RWPE1 (cell line): ENCODE measurements around the gene MYL12A.
"Not testable (repeated sequence)": the region's sequence is repeated elsewhere in the genome, so short reads cannot be mapped to it uniquely, and the experiment has no call there.

ENCODE experiments used
- CTCF ChIA-PET: fragments of 350-600 bp; sonication (Branson Sonifier 250); formaldehyde crosslinking; extraction: SDS; loops from one replicate; lab custom pipeline; 2021; lab: Yijun Ruan, JAX
- POLR2A ChIA-PET: fragments of 400-600 bp; formaldehyde crosslinking; extraction: SDS; loops from one replicate; lab custom pipeline; 2020; ENCODE audit warnings: antibody characterized with exemption; ENCODE audit not compliant: low non-redundant PET; lab: Yijun Ruan, JAX
- DNase-seq: peaks from one replicate; pipeline ENCODE4 v3.0.0; 2012; ENCODE audit warnings: low spot score
- H3K27ac ChIP-seq: fragments of 450-650 bp; 2 replicates; pipeline ENCODE4 v1.5.1; 2017
- TF ChIP-seq, protein P1 (sequence below): fragments of 450-650 bp; conservative IDR thresholded peaks from 2 replicates; pipeline ENCODE4 v1.5.1; 2017; ENCODE audit warnings: low read depth, mild to moderate bottlenecking

The MYL12A gene

DNA sequence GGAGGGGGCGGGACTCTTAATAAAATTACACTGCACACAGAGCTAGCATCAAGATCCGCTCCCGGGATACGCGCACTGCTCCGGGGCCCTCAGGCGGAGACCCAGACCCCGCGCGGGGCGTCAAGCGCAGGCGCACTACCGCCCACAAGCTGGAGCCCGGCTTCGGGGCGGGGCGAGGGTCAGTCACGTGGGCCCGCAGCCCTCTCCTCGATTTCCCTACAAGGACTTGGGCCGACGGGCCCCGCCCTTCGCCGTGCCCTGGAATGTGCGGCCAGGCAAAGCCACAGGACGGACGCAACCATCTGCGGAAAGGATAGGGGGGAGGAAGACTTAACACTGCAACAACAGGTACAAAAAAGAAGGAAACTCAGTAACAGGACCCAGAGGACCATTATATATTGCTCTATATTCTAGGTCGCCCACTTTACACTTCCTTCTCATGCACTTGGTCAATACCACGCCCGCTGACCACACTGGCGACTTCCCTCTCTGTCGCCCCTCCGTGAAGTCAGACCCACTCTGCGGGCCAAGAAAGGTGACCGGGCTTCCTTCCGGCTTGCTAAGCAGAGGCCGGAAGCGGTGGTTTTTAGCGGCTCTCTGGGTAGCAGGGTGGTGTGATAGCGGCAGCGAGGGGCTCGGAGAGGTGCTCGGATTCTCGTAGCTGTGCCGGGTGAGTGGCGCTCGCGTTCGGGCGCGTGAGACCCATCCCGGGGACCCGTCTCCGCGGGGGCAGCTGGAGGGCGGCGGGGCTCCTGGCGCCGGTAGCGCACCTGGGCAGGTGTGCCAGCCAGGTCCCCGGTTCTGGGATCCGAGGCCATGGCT is at the start of gene MYL12A:
TSS of gene MYL12A (plus strand) at position 562 of the 822 bp plus-strand sequence. CDS start 5,447 bp downstream, outside the sequence.
- POLR2A ChIA-PET, result interaction anchor here (0.6 to 1.0 kb wide), 3 partner anchors 9 to 1443 kb away, joined by 3 read pairs; no protein-coding TSS in a partner anchor
- DNase-seq, result peak; percentile 97
- CTCF ChIA-PET, result interaction anchor here (0.6 to 1.3 kb wide), 3 partner anchors 118 to 338 kb away, joined by 3 read pairs; no protein-coding TSS in a partner anchor
- H3K27ac ChIP-seq, result peak within 1 kb of the TSS; percentile 94
- TF ChIP-seq, protein P1, sequence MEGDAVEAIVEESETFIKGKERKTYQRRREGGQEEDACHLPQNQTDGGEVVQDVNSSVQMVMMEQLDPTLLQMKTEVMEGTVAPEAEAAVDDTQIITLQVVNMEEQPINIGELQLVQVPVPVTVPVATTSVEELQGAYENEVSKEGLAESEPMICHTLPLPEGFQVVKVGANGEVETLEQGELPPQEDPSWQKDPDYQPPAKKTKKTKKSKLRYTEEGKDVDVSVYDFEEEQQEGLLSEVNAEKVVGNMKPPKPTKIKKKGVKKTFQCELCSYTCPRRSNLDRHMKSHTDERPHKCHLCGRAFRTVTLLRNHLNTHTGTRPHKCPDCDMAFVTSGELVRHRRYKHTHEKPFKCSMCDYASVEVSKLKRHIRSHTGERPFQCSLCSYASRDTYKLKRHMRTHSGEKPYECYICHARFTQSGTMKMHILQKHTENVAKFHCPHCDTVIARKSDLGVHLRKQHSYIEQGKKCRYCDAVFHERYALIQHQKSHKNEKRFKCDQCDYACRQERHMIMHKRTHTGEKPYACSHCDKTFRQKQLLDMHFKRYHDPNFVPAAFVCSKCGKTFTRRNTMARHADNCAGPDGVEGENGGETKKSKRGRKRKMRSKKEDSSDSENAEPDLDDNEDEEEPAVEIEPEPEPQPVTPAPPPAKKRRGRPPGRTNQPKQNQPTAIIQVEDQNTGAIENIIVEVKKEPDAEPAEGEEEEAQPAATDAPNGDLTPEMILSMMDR, result no peak

DNA sequence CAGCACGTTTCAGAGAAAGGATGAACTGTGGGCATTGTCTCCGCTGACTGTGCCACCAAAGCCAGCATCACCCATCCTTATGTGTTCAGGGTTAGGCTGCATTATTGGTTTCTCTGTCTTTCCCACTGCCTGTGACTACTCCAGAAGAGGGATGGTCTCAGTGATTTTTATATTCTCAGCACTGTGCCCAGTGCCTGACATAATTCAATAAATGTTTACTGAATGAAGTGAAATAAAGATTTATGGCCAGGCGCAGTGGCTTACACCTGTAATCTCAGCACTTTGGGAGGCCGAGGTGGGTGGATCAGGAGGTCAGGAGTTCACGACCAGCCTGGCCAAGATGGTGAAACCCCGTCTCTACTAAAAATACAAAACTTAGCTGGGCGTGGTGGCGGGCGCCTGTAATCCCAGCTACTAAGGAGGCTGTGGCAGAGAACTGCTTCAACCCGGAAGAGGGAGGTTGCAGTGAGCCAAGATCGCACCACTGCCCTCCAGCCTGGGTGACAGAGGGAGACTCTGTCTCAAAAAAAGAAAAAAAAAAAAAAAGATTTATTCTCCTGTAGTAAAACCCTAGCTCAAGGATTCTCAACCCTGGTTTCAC is 49.2 kb upstream of the MYL12A start:
- DNase-seq, POLR2A ChIA-PET, H3K27ac ChIP-seq: not testable (repeated sequence)
- CTCF ChIA-PET, result interaction anchor here (0.6 kb wide), 1 partner anchor 249 kb away, joined by 4 read pairs; no protein-coding TSS in a partner anchor

DNA sequence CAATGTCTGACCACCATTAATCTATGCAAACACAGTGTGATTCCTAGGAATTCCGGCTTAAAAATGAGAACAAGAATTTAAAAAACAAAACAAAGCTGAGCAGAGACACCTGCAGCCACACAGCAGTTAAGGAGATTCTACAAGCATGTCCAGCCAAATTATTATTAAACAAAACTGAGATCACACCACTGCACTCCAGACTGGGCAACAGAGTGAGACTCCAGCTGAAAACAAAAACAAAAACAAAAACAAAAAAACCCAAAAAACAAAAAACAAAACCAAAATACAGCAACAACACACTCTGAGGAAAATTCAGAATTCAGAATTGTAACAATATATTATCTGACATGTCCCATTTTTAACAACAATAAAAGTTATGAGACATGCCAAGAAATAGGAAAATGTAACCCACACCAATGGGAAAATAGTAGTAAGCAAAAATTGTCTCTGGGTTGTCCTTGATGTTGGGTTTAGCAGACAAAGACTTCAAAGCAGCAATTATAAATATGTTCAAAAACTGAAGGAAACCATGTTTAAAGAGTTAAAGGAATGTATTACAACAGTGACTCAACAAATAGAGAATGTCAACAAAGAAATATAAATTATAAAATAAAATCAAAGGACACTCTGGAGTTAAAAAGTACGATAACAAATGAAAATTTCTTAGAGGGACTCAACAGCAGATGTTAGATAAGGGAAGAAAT is 47.5 kb upstream of the MYL12A start:
- ChIA-PET CTCF (interaction anchor here (1.6 kb wide), 1 partner anchor 49 kb away, joined by 9 read pairs; no protein-coding TSS in a partner anchor), POLR2A (no interaction called here)

DNA sequence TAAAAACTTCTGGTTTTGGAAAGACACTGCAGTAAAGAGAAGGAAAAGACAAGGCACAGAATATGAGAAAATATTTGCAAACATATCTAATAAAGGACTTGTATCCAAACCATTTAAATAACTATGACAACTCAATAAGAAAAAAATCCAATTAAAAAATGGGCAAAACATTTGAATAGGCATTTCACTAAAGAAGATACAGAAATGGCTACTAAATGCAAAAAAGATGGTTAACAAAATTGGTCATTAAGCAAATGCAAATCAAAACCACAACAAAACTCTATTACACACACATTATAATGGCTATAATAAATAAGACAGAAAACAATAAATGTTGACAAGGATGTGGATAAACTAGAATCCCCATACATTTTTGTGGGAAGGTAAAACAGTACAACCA is 42.4 kb upstream of the MYL12A start:
- TF ChIP-seq, protein P1, result no peak
- CTCF ChIA-PET, result no interaction called here
- POLR2A ChIA-PET, result no interaction called here
- H3K27ac ChIP-seq, result no peak overlapping the region
- no peak for DNase-seq

More for the DNA sequence above, 47.5 kb upstream of the MYL12A start:
- no peak for DNase-seq
- H3K27ac ChIP-seq, result no peak overlapping the region
- TF ChIP-seq, protein P1, result no peak

DNA sequence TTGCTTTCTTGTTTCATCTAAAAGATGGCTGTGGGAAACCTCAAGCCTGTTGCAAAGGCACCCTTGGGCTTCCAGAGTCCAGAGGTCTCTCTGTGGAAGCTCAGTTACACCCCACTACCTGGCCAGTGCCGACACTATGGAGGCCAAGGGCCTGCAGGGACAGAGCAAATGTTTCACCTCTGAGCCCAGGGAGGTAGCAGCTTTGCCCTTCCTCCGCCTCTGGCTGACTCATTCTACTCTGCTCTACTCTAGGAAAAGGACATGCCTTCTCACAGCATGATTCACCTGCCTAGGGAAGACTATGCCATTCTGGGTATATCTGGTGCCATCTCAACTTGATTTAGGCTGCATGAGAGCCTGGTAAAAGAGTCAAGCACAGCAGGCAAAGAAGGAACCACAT is 40.0 kb upstream of the MYL12A start:
- ChIA-PET CTCF (no interaction called here), POLR2A (no interaction called here)
- no peak overlapping the region for H3K27ac ChIP-seq
- peak; percentile 71 for DNase-seq
- TF ChIP-seq, protein P1, result no peak

DNA sequence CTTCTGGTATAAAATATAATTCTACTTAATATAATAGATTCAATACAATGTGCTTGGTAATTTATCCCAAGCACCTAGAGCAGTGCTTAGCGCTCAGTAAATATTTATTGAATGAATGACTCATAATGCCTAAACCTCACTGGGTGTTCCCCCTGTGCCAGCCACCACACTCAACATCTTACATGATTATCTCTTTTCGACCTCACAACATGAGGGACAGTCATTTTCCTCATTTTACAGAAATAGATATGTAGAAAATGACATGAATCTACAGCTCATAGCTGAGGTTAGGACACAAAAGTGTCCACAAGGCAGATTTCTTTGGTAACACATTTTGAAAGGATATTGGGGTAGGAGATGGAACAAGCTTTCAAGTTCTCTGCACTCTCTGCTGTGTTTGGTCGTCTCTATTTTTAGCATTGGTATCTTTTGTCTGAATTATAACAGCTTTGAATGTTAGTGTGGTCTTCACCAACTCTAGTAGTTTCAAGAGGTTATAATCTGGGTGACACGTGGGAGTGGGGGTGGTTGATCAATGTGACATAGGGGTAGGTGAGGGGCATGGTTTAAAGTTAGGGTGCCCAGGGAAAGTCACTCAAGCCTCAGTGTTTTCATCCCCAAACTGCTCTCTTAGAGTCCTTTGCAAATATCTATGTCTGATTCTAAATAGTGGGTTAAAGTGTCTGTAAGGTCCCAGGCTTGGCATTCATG is 37.6 kb upstream of the MYL12A start:
- ChIA-PET POLR2A (no interaction called here), CTCF (interaction anchor here (0.5 kb wide), 2 partner anchors 70 to 771 kb away, joined by 3 read pairs; no protein-coding TSS in a partner anchor)
- no peak for DNase-seq
- H3K27ac ChIP-seq, result no peak overlapping the region
- TF ChIP-seq, protein P1, result no peak
